Astrocyte of the cerebellum (primary cell): ENCODE measurements around the gene ST6GALNAC6.

Experiments used
- DNase-seq: peaks from one replicate; pipeline ENCODE4 v3.0.0-alpha.2; 2011; ENCODE audit warnings: low read depth
- H3K4me3 ChIP-seq: 2 replicates; pipeline ENCODE4 v1.5.1; 2011; ENCODE audit warnings: mild to moderate bottlenecking, low read depth, low read length, moderate library complexity
- in situ Hi-C: cut with HindIII; loops from 2 replicates; pipeline ENCODE4 v1.10.0; 2017; ENCODE audit warnings: low sequenced_read_pairs
- TF ChIP-seq, protein P1 (sequence below): IDR thresholded peaks from 2 replicates; pipeline ENCODE4 v1.5.1; 2012; ENCODE audit warnings: low read length, low read depth, moderate library complexity, mild to moderate bottlenecking; ENCODE audit errors: missing control alignments

ST6GALNAC6 gene

DNA sequence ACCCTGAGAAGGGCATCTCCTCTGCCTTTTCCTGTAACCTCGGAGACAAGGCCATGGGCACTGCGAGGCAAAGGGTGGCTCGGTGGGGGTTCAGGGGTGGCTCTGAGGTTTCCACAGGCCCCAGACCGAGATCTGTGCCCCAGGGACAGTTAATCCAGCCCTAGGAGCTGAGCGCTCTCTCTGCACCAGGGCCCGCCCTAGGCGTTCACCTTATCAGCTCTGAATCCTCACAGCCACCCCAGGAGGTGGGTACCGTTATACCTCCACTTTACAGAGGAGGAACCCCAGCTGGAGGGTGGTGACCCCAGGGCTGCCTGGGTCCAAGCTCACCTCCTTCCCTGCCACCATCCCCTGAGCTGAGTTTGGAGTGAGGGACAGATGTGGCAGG is 42.7 kb downstream of the ST6GALNAC6 start:
- in situ Hi-C loops: loop anchor here (25.0 kb wide), 1 partner anchor 219 kb away; no protein-coding TSS in a partner anchor
- no peak overlapping the region for H3K4me3 ChIP-seq
- no peak for DNase-seq
- TF ChIP-seq, protein P1, sequence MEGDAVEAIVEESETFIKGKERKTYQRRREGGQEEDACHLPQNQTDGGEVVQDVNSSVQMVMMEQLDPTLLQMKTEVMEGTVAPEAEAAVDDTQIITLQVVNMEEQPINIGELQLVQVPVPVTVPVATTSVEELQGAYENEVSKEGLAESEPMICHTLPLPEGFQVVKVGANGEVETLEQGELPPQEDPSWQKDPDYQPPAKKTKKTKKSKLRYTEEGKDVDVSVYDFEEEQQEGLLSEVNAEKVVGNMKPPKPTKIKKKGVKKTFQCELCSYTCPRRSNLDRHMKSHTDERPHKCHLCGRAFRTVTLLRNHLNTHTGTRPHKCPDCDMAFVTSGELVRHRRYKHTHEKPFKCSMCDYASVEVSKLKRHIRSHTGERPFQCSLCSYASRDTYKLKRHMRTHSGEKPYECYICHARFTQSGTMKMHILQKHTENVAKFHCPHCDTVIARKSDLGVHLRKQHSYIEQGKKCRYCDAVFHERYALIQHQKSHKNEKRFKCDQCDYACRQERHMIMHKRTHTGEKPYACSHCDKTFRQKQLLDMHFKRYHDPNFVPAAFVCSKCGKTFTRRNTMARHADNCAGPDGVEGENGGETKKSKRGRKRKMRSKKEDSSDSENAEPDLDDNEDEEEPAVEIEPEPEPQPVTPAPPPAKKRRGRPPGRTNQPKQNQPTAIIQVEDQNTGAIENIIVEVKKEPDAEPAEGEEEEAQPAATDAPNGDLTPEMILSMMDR: no peak

DNA sequence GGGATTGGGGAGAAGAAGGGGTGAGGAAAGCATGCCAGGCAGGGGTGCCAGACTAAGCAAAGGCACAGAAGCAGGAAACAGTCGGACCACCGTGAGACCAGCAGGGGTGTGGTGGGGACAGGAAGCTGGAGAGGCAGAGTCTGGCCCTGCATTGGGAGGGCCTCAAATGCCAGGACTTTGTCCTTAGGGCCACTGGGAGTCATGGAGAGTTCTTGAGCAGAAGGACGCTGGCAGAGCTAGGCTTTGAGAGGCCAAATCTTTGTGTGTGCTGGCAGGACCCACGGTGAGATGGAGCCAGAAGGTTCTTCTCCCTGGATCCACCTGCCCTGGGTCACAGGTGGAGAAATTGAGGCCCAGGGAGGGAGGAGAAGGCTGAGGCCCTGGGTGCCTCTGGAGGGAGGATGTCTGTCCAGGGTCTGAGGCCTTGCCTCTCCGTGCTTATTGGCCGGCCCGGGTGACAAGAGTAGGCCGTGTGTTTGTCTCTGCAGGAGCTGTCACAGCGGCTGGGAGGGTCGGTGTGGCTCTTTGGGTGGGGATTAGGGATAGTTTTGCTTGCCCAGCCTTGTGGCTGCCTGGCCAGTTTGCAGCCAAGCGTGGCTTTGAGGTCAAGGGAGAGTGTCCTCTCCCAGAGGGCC is 43.2 kb downstream of the ST6GALNAC6 start:
- in situ Hi-C loops: loop anchor here (25.0 kb wide), 1 partner anchor 219 kb away; no protein-coding TSS in a partner anchor
- no peak for DNase-seq
- TF ChIP-seq, protein P1: no peak
- no peak overlapping the region for H3K4me3 ChIP-seq

DNA sequence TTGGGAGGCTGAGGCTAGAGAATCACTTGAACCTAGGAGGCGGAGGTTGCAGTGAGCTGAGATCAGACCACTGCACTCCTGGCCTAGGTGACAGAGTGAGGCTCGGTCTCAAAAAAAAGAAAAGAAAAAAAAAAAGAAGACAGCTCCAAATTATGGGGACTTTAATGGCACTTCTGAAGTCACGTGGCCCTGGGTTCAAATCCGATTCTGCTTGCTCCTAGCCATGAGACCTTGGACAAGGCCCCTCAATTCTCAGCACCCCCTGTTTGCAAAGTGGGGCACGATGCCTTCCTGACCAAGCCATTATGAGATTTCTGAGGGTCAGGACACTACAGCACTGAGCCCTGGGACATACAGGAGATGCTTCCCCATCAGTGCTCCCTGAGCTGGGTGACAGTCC is 43.9 kb downstream of the ST6GALNAC6 start:
- TF ChIP-seq, protein P1: no peak
- H3K4me3 ChIP-seq: no peak overlapping the region
- DNase-seq: no peak
- in situ Hi-C loops: loop anchor here (25.0 kb wide), 1 partner anchor 218 kb away; no protein-coding TSS in a partner anchor

DNA sequence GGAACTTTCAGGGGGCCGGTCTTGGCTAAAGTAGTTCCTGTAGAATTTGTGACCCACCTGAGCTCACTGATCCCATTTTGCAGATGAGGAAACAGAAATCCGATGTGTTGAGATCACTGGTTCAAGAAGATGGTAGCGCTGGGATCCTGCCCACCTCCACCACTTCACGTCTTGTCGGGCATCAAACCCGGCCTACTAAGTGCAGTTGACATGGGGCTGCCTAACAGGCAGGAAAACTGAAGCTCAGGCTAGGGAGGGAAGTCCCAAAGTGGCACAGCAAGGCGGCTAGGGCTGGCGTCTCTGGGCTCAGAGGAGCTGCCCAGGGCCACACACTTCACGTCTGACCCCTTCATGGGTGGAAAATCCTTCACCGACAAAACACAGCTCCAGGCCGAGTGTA is 44.4 kb downstream of the ST6GALNAC6 start:
- no peak for DNase-seq
- in situ Hi-C loops: loop anchor here (25.0 kb wide), 1 partner anchor 218 kb away; no protein-coding TSS in a partner anchor
- no peak overlapping the region for H3K4me3 ChIP-seq
- TF ChIP-seq, protein P1: no peak

DNA sequence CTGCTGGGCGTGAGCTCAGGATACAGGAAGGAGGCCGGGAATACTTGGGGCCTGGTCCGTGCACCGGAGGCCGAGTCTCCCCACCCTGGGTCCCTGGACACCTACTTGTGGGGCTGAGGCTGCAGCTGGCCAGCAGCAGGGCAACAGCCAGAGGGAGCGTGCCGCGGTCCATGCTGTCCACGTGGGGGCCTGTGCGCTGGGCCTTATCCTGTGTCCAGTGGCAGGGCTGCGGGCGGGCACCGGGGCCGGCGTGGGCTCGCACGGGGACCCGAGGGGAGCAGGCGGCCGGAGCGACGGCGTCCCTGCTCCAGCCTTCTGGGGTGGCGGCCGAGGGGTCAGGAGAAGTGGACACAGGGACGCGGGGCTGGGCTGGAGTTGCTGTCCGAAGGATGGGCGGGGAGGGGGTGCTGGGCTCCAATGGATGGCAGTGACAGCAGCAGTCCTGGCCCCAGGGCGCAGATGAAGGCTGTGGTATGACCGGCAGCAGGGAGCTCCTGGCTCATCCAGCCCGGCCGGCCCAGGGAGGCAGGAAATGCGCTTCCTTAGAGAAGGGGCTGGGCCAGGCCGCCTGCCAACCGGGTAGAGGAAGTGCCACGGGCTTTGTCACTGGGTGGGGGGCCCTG is 45.1 kb downstream of the ST6GALNAC6 start, which contains the start of gene ENG:
Gene ENG (minus strand): TSS at position 475 of the 623 bp plus-strand sequence. CDS start 303 bp downstream, at position 172.
- in situ Hi-C loops: loop anchor here (25.0 kb wide), 1 partner anchor 217 kb away; no protein-coding TSS in a partner anchor
- DNase-seq: no peak
- peak within 1 kb of the TSS; percentile 44 for H3K4me3 ChIP-seq
- TF ChIP-seq, protein P1: peak; percentile 7

DNA sequence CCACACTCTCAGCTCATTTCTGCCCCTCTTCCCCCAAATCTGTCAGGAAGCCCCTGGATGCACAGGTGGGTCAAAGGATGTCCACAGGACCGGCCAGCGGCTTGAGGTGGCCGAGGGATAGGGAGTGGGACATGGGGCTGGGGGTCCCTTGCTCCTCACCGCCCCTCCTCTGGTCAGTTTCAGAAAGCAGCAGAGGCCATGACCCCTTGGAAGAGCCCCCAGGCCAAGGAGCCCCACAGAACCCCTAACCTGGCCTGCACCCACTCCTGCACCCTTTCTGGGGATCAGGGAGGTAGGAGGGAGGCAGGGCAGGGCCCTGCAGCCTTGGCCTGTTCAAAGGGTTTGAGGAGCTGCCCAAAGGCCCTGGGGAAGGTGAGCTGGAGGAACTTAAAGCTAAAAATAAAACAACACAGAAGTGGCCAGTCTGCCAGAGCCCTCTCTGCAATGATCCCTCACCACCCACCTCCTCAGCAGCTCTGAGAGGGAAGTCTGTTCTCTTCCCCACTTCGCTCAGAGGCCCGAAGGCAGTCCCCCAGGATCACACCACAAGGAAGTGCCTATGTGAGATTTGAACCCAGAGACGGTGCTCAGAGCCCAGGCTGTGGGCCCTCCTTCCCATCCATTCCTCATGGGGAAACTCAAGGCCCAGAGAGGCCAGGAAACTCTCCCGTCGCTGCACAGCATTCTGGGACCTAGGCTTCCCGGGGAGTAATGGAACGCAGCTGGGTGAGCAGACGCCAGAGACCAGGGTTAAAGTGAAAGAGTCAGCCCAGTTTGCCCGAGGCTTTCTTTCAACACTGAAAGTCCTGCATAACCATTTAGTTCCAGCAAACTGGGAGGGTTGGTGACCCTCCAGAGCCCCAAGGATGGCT is 45.9 kb downstream of the ST6GALNAC6 start:
- in situ Hi-C loops: loop anchor here (25.0 kb wide), 1 partner anchor 216 kb away; no protein-coding TSS in a partner anchor
- TF ChIP-seq, protein P1: no peak
- peak overlapping the region; percentile 44 for H3K4me3 ChIP-seq
- DNase-seq: no peak
